ENCODE measurements around the gene ATOH8. TPM values are rescaled to one million over a fixed set of nuclear protein-coding genes. Genes with fewer than 3 reads are reported as not detected.

The ATOH8 gene
- total RNA-seq, 1 donor from 2014 or later = 7.7 TPM

- Mint-ChIP-seq H3K4me1 (peaks cover 6% of the 10 kb centered on the region), H3K9me3 (no peaks in the 10 kb centered on the region), H3K27me3 (ENCODE audit: low read depth) (peaks cover 35% of the 10 kb centered on the region), H3K27ac (ENCODE audit: unreplicated experiment) (no peak overlapping the region), H3K4me3 (no peak overlapping the region), H3K36me3 (ENCODE audit: low read depth) (no peaks in the 10 kb centered on the region)
- TF ChIP-seq, protein P1, sequence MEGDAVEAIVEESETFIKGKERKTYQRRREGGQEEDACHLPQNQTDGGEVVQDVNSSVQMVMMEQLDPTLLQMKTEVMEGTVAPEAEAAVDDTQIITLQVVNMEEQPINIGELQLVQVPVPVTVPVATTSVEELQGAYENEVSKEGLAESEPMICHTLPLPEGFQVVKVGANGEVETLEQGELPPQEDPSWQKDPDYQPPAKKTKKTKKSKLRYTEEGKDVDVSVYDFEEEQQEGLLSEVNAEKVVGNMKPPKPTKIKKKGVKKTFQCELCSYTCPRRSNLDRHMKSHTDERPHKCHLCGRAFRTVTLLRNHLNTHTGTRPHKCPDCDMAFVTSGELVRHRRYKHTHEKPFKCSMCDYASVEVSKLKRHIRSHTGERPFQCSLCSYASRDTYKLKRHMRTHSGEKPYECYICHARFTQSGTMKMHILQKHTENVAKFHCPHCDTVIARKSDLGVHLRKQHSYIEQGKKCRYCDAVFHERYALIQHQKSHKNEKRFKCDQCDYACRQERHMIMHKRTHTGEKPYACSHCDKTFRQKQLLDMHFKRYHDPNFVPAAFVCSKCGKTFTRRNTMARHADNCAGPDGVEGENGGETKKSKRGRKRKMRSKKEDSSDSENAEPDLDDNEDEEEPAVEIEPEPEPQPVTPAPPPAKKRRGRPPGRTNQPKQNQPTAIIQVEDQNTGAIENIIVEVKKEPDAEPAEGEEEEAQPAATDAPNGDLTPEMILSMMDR (conservative IDR thresholded peaks at IDR 0.05) = no peak
- DNase-seq (ENCODE audit: low read depth, low spot score) = no peak
Measured at GRCh38 chr2:85706599-85707296, 47.0 kb upstream of the ATOH8 start.

GRCh38 chr2:85707304-85707703, 46.5 kb upstream of the ATOH8 start:
- Mint-ChIP-seq H3K4me1 (peaks cover 5% of the 10 kb centered on the region), H3K27me3 (ENCODE audit: low read depth) (peaks cover 33% of the 10 kb centered on the region), H3K36me3 (ENCODE audit: low read depth) (no peaks in the 10 kb centered on the region), H3K4me3 (no peak overlapping the region), H3K9me3 (no peaks in the 10 kb centered on the region), H3K27ac (ENCODE audit: unreplicated experiment) (no peak overlapping the region)
- DNase-seq (ENCODE audit: low read depth, low spot score) = peak; percentile 71
- TF ChIP-seq, protein P1 (conservative IDR thresholded peaks at IDR 0.05) = peak; percentile 89

DNA sequence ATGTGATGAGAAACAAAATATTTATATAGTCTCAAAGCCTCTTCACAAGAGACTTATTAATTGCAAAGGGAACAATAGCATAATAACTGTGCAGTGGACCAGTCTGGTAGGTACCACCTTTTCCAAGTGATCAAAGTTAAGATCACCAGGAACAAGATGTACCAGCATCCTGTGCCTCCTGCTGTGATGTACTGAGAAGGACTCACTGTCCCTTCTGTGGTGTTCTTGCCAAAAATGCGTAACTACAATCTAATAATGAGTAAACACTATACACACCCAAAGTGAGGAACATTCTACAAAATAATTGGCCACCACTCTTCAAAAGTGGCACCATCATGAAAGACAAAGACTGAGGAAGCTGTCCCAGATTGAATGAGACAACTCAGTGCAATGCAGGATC, 45.1 kb upstream of the ATOH8 start:
- Mint-ChIP-seq H3K36me3 (ENCODE audit: low read depth) (no peaks in the 10 kb centered on the region), H3K4me3 (no peak overlapping the region), H3K27ac (ENCODE audit: unreplicated experiment) (no peak overlapping the region), H3K4me1 (peaks cover 5% of the 10 kb centered on the region), H3K9me3 (no peaks in the 10 kb centered on the region), H3K27me3 (ENCODE audit: low read depth) (peaks cover 24% of the 10 kb centered on the region)
- TF ChIP-seq, protein P1 (conservative IDR thresholded peaks at IDR 0.05) = no peak
- no peak for DNase-seq (ENCODE audit: low read depth, low spot score)

DNA sequence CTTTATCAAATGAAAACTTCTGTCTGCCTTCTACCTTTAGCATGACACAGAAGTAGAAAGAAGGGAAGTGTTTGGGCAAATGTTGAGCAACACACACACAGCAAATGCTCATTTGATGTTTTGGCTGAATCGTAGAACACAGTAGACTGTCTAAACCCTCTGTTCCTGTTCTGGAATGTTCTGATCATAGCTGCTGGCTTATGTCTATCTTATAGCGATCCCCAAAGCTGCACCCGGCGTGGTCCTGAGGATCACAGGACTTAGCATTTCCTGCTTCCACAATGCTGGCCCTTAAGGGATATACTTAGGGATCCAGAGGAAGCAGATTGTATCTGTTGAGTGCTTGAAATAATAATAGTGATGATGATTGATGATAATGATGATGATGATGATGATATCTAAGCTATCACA, 44.4 kb upstream of the ATOH8 start:
- Mint-ChIP-seq H3K27me3 (ENCODE audit: low read depth) (peaks cover 21% of the 10 kb centered on the region), H3K4me3 (no peak overlapping the region), H3K9me3 (no peaks in the 10 kb centered on the region), H3K4me1 (peaks cover 5% of the 10 kb centered on the region), H3K36me3 (ENCODE audit: low read depth) (no peaks in the 10 kb centered on the region), H3K27ac (ENCODE audit: unreplicated experiment) (no peak overlapping the region)
- DNase-seq (ENCODE audit: low read depth, low spot score) = no peak
- TF ChIP-seq, protein P1 (conservative IDR thresholded peaks at IDR 0.05) = no peak

DNA sequence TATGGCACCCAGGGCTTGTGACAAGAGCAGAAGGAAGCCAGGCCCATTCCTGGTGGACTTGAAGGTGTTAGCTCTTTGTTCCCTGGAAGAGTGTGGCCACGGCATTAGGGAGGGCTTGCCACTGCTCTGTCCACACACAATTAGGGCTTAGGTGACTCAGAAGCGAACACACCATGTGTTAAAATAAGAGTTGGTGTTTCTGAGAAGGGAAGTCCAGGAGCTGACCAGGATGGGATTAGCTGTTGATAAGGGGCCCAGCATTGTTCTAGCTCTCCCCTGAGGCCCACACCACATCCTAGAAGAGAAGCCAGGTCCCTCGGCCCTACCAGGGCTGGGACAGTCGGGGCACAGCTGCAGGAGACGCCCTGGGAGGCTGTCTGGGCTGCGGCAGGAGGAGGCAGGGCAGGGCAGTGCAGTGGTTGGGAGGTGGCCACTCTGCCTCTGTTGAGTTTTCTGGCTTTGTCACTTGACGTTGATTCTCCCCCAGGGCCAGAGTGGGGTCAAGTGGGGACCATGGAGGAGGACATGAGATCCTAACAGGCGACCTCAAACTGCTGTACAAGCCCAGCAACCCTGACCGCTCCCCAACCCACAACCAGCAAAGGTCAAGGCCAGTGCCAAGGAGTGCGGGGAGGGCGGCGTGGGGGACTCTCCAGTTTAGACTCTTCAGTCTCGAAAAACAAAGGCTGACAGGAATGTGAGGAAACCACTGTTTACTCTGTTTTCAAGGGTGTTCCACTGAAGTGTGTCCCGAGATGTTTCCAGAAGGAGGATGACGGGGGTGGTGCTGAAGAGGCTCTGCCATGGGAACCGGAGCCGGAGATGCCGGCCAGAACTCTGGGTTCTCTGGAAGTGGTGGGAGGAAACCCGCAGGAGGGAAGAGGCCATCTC, 42.9 kb upstream of the ATOH8 start:
- Mint-ChIP-seq H3K27me3 (ENCODE audit: low read depth) (peaks cover 21% of the 10 kb centered on the region), H3K27ac (ENCODE audit: unreplicated experiment) (no peak overlapping the region), H3K9me3 (no peaks in the 10 kb centered on the region), H3K4me1 (peaks cover 7% of the 10 kb centered on the region), H3K4me3 (no peak overlapping the region), H3K36me3 (ENCODE audit: low read depth) (no peaks in the 10 kb centered on the region)
- DNase-seq (ENCODE audit: low read depth, low spot score) = no peak
- TF ChIP-seq, protein P1 (conservative IDR thresholded peaks at IDR 0.05) = no peak

Measured in neural crest cell (in vitro differentiated cells).